Endometrial microvascular endothelial cells (primary cell): ENCODE data around the gene SRGAP2. TPM values are rescaled to one million over a fixed set of nuclear protein-coding genes. Genes with fewer than 3 reads are reported as not detected.
"Not testable (repeated sequence)": the region's sequence is repeated elsewhere in the genome, so short reads cannot be mapped to it uniquely, and the experiment has no call there.

ENCODE experiments used
- in situ Hi-C: cut with HindIII; loops from 2 replicates; pipeline ENCODE4 v1.10.0; 2017; ENCODE audit warnings: low sequenced_read_pairs, low pct_unique_long_range_greater_than_20kb; ENCODE audit errors: inconsistent ontology term
- total RNA-seq: library from RNA; depleted of rRNA; stranded (reverse); fragments of >200 nt; gene quantifications from one replicate; pipeline ENCODE4 v1.2.3, GENCODE V29; 2015; ENCODE audit errors: inconsistent ontology term

The SRGAP2 gene
- 63.0 TPM for total RNA-seq

- in situ Hi-C loops: not testable (repeated sequence)
Measured at GRCh38 chr1:206203364-206204158, at the start of gene SRGAP2. Gene SRGAP2 (plus strand): TSS chr1:206203541. CDS start chr1:206205971, 2,430 bp downstream.

- in situ Hi-C loops: not testable (repeated sequence)
Measured at GRCh38 chr1:206167350-206168029, 35.9 kb upstream of the SRGAP2 start.

- in situ Hi-C loops: not testable (repeated sequence)
Measured at GRCh38 chr1:206169794-206170193, 33.5 kb upstream of the SRGAP2 start.

- in situ Hi-C loops: not testable (repeated sequence)
Measured at GRCh38 chr1:206173110-206173719, 30.1 kb upstream of the SRGAP2 start.

GRCh38 chr1:206174182-206174868 is 29.0 kb upstream of the SRGAP2 start:
- in situ Hi-C loops: not testable (repeated sequence)

- in situ Hi-C loops: not testable (repeated sequence)
Measured at GRCh38 chr1:206175459-206176113, 27.8 kb upstream of the SRGAP2 start.

- in situ Hi-C loops: not testable (repeated sequence)
Measured at GRCh38 chr1:206176114-206176502, 27.2 kb upstream of the SRGAP2 start.

- in situ Hi-C loops: not testable (repeated sequence)
Measured at GRCh38 chr1:206178061-206178989, 25.0 kb upstream of the SRGAP2 start.

- in situ Hi-C loops: not testable (repeated sequence)
Measured at GRCh38 chr1:206179666-206180065, 23.7 kb upstream of the SRGAP2 start.

- in situ Hi-C loops: not testable (repeated sequence)
Measured at GRCh38 chr1:206182368-206183317, 20.7 kb upstream of the SRGAP2 start.

- in situ Hi-C loops: not testable (repeated sequence)
Measured at GRCh38 chr1:206183788-206184187, 19.6 kb upstream of the SRGAP2 start.

GRCh38 chr1:206185778-206186177 is 17.6 kb upstream of the SRGAP2 start:
- in situ Hi-C loops: not testable (repeated sequence)

GRCh38 chr1:206186826-206187225 is 16.5 kb upstream of the SRGAP2 start:
- in situ Hi-C loops: not testable (repeated sequence)

GRCh38 chr1:206195182-206195581 is 8.2 kb upstream of the SRGAP2 start:
- in situ Hi-C loops: not testable (repeated sequence)

- in situ Hi-C loops: not testable (repeated sequence)
Measured at GRCh38 chr1:206196748-206197424, 6.5 kb upstream of the SRGAP2 start.

GRCh38 chr1:206202789-206203363 is 465 bp upstream of the SRGAP2 start, which contains the start of gene FAM72A:
Gene FAM72A (minus strand): TSS chr1:206202839. CDS start chr1:206202025, 814 bp downstream.
- in situ Hi-C loops: not testable (repeated sequence)
